Upper lobe of left lung (tissue), 4 donors: ENCODE data around the gene KHDC1.

ENCODE experiments used
- EP300 ChIP-seq, 4 donors: sonication (generic); formaldehyde crosslinking; IDR thresholded peaks; one replicate each; pipeline ENCODE4 v1.5.1; 2017; ENCODE audit warnings: antibody characterized with exemption in 4 of 4, control low read depth in 2 of 4
- POLR2A ChIP-seq, 4 donors: fragments of 450-650 bp; IDR thresholded peaks; one replicate each; pipeline ENCODE4 v1.5.1; 2016 to 2017; ENCODE audit warnings: antibody characterized with exemption in 4 of 4, mild to moderate bottlenecking in 2 of 4
- TF ChIP-seq, protein P1 (sequence below), 6 experiments: fragments of 450-650 bp in 4 of 6; fragments of 200-600 bp in 2 of 6; sonication (generic) in 2 of 6; IDR thresholded peaks; one replicate each; pipeline ENCODE4 v1.5.1; 2016 to 2019; ENCODE audit warnings: antibody characterized with exemption in 6 of 6

DNA sequence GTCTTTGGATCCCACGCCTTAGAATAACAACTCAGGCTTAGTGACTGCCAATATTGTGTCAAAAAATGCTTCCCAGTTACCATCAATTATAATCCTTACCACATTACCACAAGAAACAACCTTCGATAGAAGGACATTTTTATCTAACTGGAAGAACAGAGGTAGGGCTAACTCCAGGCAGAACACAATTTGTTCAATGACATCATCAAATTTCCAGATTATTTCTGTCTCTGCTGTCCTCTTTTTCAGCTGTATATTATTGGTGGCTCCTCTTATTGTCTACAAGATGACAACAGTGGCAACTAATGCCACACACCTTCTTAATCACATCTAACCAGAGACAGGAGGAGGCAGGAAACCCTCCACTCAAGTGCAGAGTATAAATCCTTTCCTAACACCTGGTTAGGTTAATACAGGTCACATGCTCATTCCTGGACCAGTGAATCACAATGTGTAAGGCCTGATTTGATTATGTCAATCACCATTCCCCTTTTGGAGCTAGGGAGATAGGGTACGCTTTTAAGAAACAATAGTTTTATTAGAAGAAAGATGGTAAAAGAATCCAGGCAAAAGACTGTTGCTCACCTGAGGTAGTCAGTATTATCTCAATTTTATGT lies 55.7 kb downstream of the KHDC1 start:
- TF ChIP-seq, protein P1, sequence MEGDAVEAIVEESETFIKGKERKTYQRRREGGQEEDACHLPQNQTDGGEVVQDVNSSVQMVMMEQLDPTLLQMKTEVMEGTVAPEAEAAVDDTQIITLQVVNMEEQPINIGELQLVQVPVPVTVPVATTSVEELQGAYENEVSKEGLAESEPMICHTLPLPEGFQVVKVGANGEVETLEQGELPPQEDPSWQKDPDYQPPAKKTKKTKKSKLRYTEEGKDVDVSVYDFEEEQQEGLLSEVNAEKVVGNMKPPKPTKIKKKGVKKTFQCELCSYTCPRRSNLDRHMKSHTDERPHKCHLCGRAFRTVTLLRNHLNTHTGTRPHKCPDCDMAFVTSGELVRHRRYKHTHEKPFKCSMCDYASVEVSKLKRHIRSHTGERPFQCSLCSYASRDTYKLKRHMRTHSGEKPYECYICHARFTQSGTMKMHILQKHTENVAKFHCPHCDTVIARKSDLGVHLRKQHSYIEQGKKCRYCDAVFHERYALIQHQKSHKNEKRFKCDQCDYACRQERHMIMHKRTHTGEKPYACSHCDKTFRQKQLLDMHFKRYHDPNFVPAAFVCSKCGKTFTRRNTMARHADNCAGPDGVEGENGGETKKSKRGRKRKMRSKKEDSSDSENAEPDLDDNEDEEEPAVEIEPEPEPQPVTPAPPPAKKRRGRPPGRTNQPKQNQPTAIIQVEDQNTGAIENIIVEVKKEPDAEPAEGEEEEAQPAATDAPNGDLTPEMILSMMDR (IDR thresholded peaks at IDR 0.05), result no peak
- TF ChIP-seq EP300 (IDR thresholded peaks at IDR 0.05), result no peak
- TF ChIP-seq POLR2A (IDR thresholded peaks at IDR 0.05), result no peak
